Posterior cingulate gyrus (tissue), 11 donors: ENCODE results near the gene PTPA.

Source experiments
- DNase-seq, 10 donors: peaks; one replicate each; pipeline versions ENCODE4 v3.0.0 to v3.0.0-alpha.2; 2020 to 2021; ENCODE audit warnings: mixed read lengths in 3 of 10
- intact Hi-C: fragments of 100-400 bp; cut with DNase I; formaldehyde crosslinking; loops from one replicate; pipeline ENCODE4 v1.15.1; 2023

The PTPA gene

GRCh38 chr9:129080601-129081387 lies 30.4 kb upstream of the PTPA start, which contains the start of gene DOLPP1:
DOLPP1 (plus strand) TSS chr9:129081111; CDS start chr9:129081132, 21 bp downstream.
- intact Hi-C loops = loop anchor here (2.0 kb wide), 1 partner anchor 44 kb away; the partner anchor contains the start of gene MIGA2
- peak; percentile 96 to 100 (median 98) for DNase-seq

GRCh38 chr9:129081388-129081904 lies 29.8 kb upstream of the PTPA start:
- no peak for DNase-seq
- intact Hi-C loops = loop anchor here (2.0 kb wide), 1 partner anchor 45 kb away; the partner anchor contains the start of gene MIGA2

GRCh38 chr9:129084087-129084486 lies 27.1 kb upstream of the PTPA start:
- intact Hi-C loops = no loop called here
- peak in 1 of 10 donors; percentile 56 for DNase-seq

GRCh38 chr9:129089246-129089645 lies 22.0 kb upstream of the PTPA start:
- intact Hi-C loops = no loop called here
- peak in 1 of 10 donors; percentile 75 for DNase-seq

- peak in 1 of 10 donors; percentile 59 for DNase-seq
- intact Hi-C loops = no loop called here
These were observed 17.4 kb upstream of the PTPA start for GRCh38 chr9:129093602-129094386.

DNA sequence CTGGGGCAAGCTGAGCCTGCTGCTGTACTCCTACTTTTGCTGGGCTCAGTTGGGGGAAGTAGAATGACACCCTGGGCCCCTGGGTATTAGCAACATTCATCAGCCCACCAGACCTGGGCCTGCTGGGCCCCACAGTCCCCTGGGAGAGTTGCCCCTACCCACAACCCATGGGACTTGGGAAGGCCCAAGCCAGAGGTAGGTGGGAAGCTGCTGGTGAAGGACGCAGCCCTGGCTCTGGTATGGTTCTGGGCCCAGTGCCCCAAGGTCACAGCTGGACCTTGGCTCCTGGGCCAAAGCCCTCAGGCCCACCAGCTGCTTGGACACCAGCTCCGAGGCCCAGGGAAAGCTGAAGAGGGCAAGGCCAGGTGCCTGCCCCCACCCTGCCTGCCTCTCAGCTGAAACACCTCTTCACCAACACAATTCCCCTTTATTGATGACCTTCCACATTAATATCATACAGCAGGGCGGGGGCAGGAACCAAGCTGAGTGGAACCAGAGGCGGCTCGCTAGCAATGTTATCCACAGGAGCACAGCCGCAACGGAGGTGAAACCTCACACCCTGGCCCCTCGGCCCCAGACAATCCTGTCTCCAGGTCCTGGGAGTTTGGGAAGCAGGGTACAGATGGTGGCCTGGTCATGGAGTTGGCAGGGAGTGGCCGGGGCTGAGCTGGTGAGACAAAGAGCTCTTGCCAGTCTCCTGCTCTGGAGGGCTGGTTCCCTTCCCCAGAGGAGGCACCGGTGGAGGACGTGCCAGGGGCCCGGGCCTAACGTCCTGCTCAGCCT lies 16.6 kb upstream of the PTPA start:
- no peak for DNase-seq
- intact Hi-C loops = no loop called here

- DNase-seq = peak in 1 of 10 donors; percentile 73
- intact Hi-C loops = no loop called here
These were observed 16.0 kb upstream of the PTPA start for GRCh38 chr9:129095170-129095667.

- DNase-seq = peak in 1 of 10 donors; percentile 72
- intact Hi-C loops = no loop called here
These were observed 15.3 kb upstream of the PTPA start for GRCh38 chr9:129095908-129096307.

DNA sequence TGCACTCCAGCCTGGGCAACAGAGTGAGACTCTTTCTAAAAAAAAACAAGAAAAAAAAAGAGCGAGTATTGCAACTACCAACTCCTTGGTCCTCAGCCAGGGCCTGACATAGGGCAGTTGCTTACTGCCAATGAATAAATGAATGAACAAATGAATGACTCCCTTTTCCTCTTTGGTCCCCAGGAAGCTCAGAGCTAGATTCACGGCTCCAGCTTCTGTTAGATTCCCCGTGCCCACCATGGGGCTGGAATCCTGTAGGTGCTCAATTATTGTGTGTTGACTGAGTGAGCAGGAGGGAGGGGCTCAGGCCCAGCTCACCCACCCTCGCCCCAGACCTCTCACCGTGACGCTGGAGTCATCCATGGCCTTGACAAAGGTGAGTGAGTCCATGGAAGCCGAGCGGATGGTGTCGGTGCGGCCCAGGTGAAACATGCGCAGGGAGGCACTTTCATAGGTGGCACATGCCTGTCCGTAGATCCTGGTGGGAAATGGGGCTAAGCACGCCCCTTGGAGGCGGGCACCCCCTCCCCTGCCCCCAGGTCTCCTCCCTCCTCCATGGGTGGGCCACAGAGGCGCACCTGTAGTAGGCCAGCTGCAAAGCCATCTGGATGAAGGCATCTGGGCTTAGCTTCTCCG lies 13.4 kb upstream of the PTPA start:
- DNase-seq = peak in 1 of 10 donors; percentile 77
- intact Hi-C loops = no loop called here

GRCh38 chr9:129098328-129098727 lies 12.9 kb upstream of the PTPA start:
- intact Hi-C loops = no loop called here
- peak in 1 of 10 donors; percentile 79 for DNase-seq

- intact Hi-C loops = no loop called here
- DNase-seq = peak in 1 of 10 donors; percentile 53
These were observed 10.6 kb upstream of the PTPA start for GRCh38 chr9:129100383-129101169.

DNA sequence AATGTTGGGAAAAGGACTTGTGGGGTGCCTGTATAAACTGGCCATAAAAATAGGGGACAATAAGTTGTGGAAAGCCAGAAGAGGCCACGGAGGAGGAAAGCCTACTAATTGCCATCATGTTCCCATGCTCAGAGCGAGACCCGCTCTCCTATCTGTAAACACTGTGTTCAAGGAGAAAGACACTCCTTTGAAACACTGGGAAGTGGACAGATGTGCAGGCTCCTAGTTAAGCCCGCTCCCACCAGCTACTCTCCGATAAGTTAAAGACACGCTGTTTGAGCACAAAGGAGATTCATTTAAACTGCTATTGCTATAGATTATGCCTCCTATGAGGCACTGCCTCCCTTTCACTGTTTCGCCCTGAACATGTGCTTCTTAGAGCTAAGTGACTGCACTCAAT lies 9.9 kb upstream of the PTPA start:
- intact Hi-C loops = no loop called here
- DNase-seq = no peak

GRCh38 chr9:129102095-129102525 lies 9.1 kb upstream of the PTPA start:
- DNase-seq = no peak
- intact Hi-C loops = no loop called here

DNA sequence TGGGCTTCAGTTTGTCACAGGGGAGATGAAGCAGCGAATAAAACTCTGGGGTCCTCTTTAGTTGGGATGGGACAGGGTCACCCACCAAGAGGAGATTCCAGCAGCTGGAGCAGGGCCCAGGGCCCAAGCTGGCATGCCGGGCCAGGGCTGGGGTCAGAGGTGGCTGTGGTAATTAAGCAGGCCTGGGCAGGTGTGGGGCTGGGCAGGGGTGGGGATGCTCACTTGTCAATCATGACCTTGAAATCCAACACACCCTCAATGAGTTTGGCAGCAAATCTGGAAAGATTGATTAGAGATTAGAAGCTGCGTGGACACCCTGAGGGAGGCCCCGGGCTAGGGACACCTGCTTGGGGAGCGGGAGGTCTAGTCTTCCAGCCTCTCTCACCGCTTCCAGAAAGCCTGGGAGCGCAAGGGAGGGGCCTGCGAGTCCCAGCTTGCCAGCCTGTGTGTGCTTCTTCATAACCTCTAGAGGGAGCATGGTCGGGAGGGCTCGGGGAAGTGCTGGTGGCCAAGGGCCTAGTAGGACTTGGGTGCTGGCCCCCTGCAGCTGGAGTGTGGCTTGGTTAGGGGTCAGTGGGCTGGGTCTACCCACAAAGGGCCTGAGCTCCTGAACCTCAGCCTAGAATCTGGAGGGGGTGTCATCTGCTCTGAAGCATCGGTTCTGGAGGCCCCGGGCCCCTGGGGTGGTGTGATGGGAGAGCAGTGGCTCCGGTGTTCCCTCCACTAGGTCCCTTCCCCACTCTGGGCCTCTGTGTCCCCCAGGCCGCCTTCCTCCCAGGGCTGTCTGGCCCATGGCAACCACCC lies 8.2 kb upstream of the PTPA start:
- intact Hi-C loops = no loop called here
- DNase-seq = peak in 7 of 10 donors; percentile 42 to 93 (median 67)

DNA sequence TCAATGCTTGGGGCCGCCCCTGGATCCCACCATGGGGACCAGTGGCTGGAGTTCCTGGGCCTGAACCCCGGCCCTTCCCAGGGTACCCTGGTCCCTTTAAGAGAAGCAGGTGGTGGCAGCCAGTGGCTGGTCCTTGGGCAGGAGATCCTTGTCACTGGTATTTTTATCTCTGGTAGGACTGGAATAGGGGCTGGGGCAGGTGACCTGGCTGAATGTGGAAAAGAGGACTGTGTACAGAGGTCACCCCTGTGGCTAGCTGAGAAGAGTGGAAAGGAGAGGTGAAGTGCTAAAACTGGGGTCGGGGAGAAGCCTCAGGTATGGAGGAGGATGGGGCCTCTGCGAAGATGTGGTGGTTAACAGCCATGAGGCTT lies 7.6 kb upstream of the PTPA start:
- intact Hi-C loops = no loop called here

GRCh38 chr9:129104051-129104450 lies 7.2 kb upstream of the PTPA start:
- DNase-seq = no peak
- intact Hi-C loops = no loop called here

More for the DNA sequence above, 7.6 kb upstream of the PTPA start:
- no peak for DNase-seq

DNA sequence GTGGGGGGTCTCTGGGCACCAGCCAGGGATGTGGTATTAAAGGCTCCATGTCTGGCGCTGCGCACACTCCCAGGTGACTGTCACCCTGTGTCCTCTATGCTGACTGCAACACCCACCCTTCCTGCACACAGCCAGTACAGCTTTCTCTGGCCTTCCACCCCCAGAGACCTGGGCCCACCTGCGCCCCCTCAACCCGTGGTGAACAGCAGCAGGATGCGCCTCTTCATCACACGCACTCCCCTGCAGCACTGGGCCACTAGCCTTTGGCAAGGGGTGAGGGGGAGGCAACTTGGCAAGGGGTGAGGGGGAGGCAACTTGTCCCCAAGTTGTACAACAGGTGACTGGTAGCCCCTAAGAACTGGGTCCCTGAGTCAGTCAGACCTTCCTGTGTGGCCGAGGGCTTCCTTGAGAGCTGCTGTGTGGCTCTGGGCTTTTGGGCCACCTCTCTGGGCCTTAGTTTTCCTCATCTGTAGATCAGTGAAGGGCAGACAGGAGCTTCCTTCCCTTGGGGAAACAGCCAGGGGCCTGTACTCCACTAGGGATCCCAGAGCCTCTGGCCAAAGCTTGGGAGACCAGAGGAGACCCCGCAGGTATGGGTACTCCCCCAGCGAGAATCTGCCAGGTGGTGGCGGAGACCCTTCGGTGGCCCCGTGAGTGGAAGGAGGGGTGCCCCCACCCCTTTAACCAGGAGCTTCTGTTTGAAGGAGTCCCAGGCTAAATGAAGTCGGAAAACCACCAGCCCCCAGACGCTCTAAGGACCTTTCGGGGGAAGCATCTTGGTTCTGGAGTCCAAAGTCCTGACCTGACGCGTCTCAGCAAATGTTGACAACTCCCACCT lies 5.1 kb upstream of the PTPA start:
- intact Hi-C loops = no loop called here
- no peak for DNase-seq
